Right lobe of liver (tissue), 6 donors: Measurements from ENCODE around the gene ANKRD27. TPM values are rescaled to one million over a fixed set of nuclear protein-coding genes. Genes with fewer than 3 reads are reported as not detected.

Source experiments
- ATAC-seq, 4 donors: fragments of 200-7000 bp; cut with Tn5 transposase; one replicate each; pipeline ENCODE4 v1.9.1; 2020; ENCODE audit warnings: mild to moderate bottlenecking in 4 of 4, moderate library complexity in 4 of 4
- DNase-seq, 3 donors: peaks; one replicate each; pipeline ENCODE4 v3.0.0-alpha.2; 2020
- H3K27ac ChIP-seq, 3 donors: fragments of 200-600 bp; one replicate each; pipeline ENCODE4 v1.8.0; 2022
- H3K27me3 ChIP-seq, 2 donors: fragments of 200-600 bp; one replicate each; pipeline ENCODE4 v1.8.0; 2022
- H3K36me3 ChIP-seq, 4 donors: fragments of 200-600 bp; sonication (generic) in 1 of 4; one replicate each; pipeline versions ENCODE4 v1.5.1 to v1.8.0; 2017 to 2022; ENCODE audit warnings: control low read depth in 1 of 4
- H3K4me1 ChIP-seq, 4 donors: fragments of 200-600 bp; sonication (generic) in 1 of 4; one replicate each; pipeline versions ENCODE4 v1.5.1 to v1.8.0; 2017 to 2022; ENCODE audit warnings: control low read depth in 1 of 4
- H3K4me3 ChIP-seq, 3 donors: fragments of 200-600 bp; one replicate each; pipeline ENCODE4 v1.8.0; 2022
- H3K9me3 ChIP-seq, 4 donors: fragments of 200-600 bp; sonication (generic) in 1 of 4; one replicate each; pipeline versions ENCODE4 v1.5.1 to v1.8.0; 2017 to 2022; ENCODE audit warnings: control low read depth in 1 of 4
- POLR2A ChIP-seq: fragments of 450-650 bp; IDR thresholded peaks from one replicate; pipeline ENCODE4 v1.6.1; 2017; ENCODE audit warnings: antibody characterized with exemption, mild to moderate bottlenecking
- WGBS: methylation state at CpG from one replicate; pipeline ENCODE4 v1.1.6; 2018; ENCODE audit warnings: low coverage, low lambda C conversion rate; ENCODE audit not compliant: insufficient coverage; ENCODE audit errors: missing lambda C conversion rate; 5-methylcytosine and 5-hydroxymethylcytosine counted together
- intact Hi-C, 2 donors: fragments of 100-400 bp; cut with DNase I; formaldehyde crosslinking; loops; one replicate each; pipeline versions ENCODE4 v1.11.2 to v1.14.1; 2022
- long read RNA-seq: library from polyadenylated mRNA; unstranded; transcript quantifications from one replicate; pipeline ENCODE4 v2.0.0, GENCODE V29; 2019
- total RNA-seq, 6 experiments: library from RNA; depleted of rRNA in 2 of 6; stranded (reverse); fragments of >200 nt in 2 of 6; fragmentation: NEBNext Ultra II Directional in 3 of 6; extraction: Animal tissue kit (Norgen Biotek cat#: 25700) in 3 of 6; gene quantifications; one replicate each; pipeline versions ENCODE4 v1.1.0 to v1.2.4, GENCODE V29; 2016 to 2023
- TF ChIP-seq, protein P1 (sequence below), 4 donors: fragments of 200-600 bp in 3 of 4; fragments of 450-650 bp in 1 of 4; IDR thresholded peaks; one replicate each; pipeline versions ENCODE4 v1.5.1 to v1.8.0; 2016 to 2022; ENCODE audit warnings: antibody characterized with exemption in 4 of 4, mild to moderate bottlenecking in 2 of 4
- donor health status: DM: no; HTN: yes; CAD: no.
- donor health status: DM: no; HTN: no; CAD: no.
- donor health status: DM: no; HTN: no; CAD: no.
- donor health status: DM: no; HTN: yes; CAD: no.
- donor health status: DM: no; HTN: yes; CAD: no.

The ANKRD27 gene
- total RNA-seq, result 10 to 100 TPM in 2 of 6 experiments, 1 to 10 TPM in 4; 7.6 to 12.5 (median 9.0) TPM
- long read RNA-seq, result 0 reads

GRCh38 chr19:32674931-32675719 is at the start of gene ANKRD27:
Gene ANKRD27, minus strand, starts transcription at chr19:32675180. Its CDS starts 16,165 bp downstream, at chr19:32659015.
- intact Hi-C loops, result no loop called here
- Histone ChIP-seq H3K27ac (peak within 1 kb of the TSS; percentile 31 to 67 (median 66)), H3K27me3 (peaks cover 0 to 16% of the 10 kb centered on the region in 2 donors), H3K4me1 (peaks cover 0 to 5% (median 0%) of the 10 kb centered on the region in 4 donors), H3K4me3 (peak within 1 kb of the TSS; percentile 94 to 97 (median 95)), H3K36me3 (no peaks in the 10 kb centered on the region), H3K9me3 (no peaks in the 10 kb centered on the region)
- no CpG with 5 or more reads among the region's 75 CpGs for WGBS
- peak; percentile 95 to 98 (median 97) for ATAC-seq
- DNase-seq, result peak; percentile 98 to 99 (median 98)
- peak; percentile 44 for TF ChIP-seq POLR2A
- TF ChIP-seq, protein P1, sequence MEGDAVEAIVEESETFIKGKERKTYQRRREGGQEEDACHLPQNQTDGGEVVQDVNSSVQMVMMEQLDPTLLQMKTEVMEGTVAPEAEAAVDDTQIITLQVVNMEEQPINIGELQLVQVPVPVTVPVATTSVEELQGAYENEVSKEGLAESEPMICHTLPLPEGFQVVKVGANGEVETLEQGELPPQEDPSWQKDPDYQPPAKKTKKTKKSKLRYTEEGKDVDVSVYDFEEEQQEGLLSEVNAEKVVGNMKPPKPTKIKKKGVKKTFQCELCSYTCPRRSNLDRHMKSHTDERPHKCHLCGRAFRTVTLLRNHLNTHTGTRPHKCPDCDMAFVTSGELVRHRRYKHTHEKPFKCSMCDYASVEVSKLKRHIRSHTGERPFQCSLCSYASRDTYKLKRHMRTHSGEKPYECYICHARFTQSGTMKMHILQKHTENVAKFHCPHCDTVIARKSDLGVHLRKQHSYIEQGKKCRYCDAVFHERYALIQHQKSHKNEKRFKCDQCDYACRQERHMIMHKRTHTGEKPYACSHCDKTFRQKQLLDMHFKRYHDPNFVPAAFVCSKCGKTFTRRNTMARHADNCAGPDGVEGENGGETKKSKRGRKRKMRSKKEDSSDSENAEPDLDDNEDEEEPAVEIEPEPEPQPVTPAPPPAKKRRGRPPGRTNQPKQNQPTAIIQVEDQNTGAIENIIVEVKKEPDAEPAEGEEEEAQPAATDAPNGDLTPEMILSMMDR (IDR thresholded peaks at IDR 0.05), result no peak

GRCh38 chr19:32720936-32721250 is 45.9 kb upstream of the ANKRD27 start:
- Histone ChIP-seq H3K27ac (no peak overlapping the region), H3K9me3 (no peaks in the 10 kb centered on the region), H3K36me3 (no peaks in the 10 kb centered on the region), H3K4me1 (no peaks in the 10 kb centered on the region), H3K4me3 (no peak overlapping the region), H3K27me3 (no peaks in the 10 kb centered on the region)
- DNase-seq, result no peak
- intact Hi-C loops, result no loop called here
- no peak for TF ChIP-seq POLR2A
- TF ChIP-seq, protein P1 (IDR thresholded peaks at IDR 0.05), result no peak
- 71% methylated on average over 1 of the region's 22 CpGs for WGBS
- peak in 1 of 4 donors; percentile 35 for ATAC-seq

- DNase-seq (no peak), ATAC-seq (peak in 1 of 4 donors; percentile 18)
- Histone ChIP-seq H3K4me1 (no peaks in the 10 kb centered on the region), H3K9me3 (no peaks in the 10 kb centered on the region), H3K4me3 (no peak overlapping the region), H3K36me3 (no peaks in the 10 kb centered on the region), H3K27ac (no peak overlapping the region), H3K27me3 (no peaks in the 10 kb centered on the region)
- intact Hi-C loops, result no loop called here
- TF ChIP-seq POLR2A, result no peak
- TF ChIP-seq, protein P1 (IDR thresholded peaks at IDR 0.05), result no peak
- 93% methylated on average over 12 of the region's 22 CpGs for WGBS
These were observed 45.4 kb upstream of the ANKRD27 start for GRCh38 chr19:32720216-32720935.

DNA sequence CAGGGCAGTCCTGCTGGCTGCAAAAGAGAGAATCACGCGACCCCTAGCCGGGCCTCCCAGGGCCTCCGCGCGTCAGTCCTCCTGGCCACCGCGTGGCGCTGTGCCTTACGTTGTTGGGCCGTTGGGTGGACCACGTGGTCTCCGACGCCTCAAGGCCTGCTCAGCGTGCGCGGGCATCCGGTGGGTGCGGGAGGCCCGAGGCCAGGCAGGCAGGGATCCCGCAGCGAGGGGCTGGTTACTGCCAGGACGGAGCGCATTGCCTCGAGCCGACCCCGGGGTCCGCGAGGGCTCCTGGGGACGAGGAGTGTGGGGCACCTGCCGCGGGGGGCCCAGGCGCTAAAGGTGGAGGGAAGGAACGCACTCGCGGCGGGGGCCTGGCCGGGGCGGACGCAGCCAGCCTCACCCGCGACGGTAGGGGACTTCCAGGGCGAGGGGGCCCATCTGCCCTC is 44.7 kb upstream of the ANKRD27 start, which contains the start of gene TDRD12:
Gene TDRD12, plus strand, starts transcription at position 157 of the 449 bp plus-strand sequence. CDS start 306 bp downstream, outside the sequence.
- intact Hi-C loops, result no loop called here
- H3K36me3 ChIP-seq, result no peaks in the 10 kb centered on the region
- DNase-seq (no peak), ATAC-seq (peak in 1 of 4 donors; percentile 33)
- H3K4me3 ChIP-seq, result no peak within 1 kb of the TSS
- no peak within 1 kb of the TSS for H3K27ac ChIP-seq
- no peaks in the 10 kb centered on the region for H3K27me3 ChIP-seq
- no peak for TF ChIP-seq POLR2A
- H3K4me1 ChIP-seq, result no peaks in the 10 kb centered on the region
- WGBS, result 94% methylated on average over 6 of the region's 44 CpGs
- no peaks in the 10 kb centered on the region for H3K9me3 ChIP-seq

DNA sequence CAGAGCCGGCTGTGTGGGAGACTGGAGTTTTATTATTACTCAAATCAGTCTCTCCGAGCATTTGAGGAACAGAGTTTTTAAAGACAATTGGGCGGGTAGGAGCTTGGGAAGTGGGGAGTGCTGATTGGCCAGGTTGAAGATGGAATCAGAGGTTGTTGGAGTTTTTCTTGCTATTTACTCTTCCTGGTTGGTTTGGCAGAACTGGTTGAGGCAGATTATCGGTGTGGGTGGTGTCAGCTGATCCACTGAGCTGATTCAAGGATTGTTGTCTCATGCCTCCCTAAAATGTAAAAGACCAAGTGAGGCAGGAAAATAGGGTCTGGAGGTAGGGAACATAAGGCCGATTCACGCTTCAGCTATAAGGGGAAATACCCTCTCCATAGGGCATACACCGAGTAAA is 43.3 kb upstream of the ANKRD27 start:
- intact Hi-C loops, result no loop called here
- TF ChIP-seq, protein P1 (IDR thresholded peaks at IDR 0.05), result no peak
- TF ChIP-seq POLR2A, result no peak
- Histone ChIP-seq H3K9me3 (no peaks in the 10 kb centered on the region), H3K4me1 (no peaks in the 10 kb centered on the region), H3K27me3 (no peaks in the 10 kb centered on the region), H3K27ac (no peak overlapping the region), H3K36me3 (peaks cover 0 to 5% (median 2%) of the 10 kb centered on the region in 4 donors), H3K4me3 (no peak overlapping the region)
- no peak for ATAC-seq
- 91% methylated on average over 7 of the region's 7 CpGs for WGBS
- no peak for DNase-seq
